ENCODE results near the gene NEK7.

- TF ChIP-seq MAFK (IDR thresholded peaks at IDR 0.05; ENCODE audit: low read length) (no peak), ZNF449 (CRISPR knock-in tag; IDR thresholded peaks at IDR 0.05) (no peak), FOXA1 (IDR thresholded peaks at IDR 0.05; ENCODE audit: borderline replicate concordance) (no peak), EGR1 (conservative IDR thresholded peaks at IDR 0.05) (no peak), ETS2 (tag; IDR thresholded peaks at IDR 0.05; ENCODE audit: borderline replicate concordance, poor library complexity, severe bottlenecking) (no peak)
Observed at GRCh38 chr1:198291036-198291435, 134.2 kb downstream of the NEK7 start.
